Common myeloid progenitor, CD34-positive (primary cell): ENCODE data around the gene LRRC3B. TPM values are rescaled to one million over a fixed set of nuclear protein-coding genes. Genes with fewer than 3 reads are reported as not detected.
A peak's percentile ranks its signal among the peaks of the same experiment; 100 is the strongest.

Experiments
- CTCF ChIA-PET: fragments of 350-600 bp; sonication (Branson Sonifier 250); formaldehyde crosslinking; loops from one replicate; lab custom pipeline; 2021; ENCODE audit warnings: antibody characterized with exemption; lab: Charles Lee
- POLR2A ChIA-PET: fragments of 350-600 bp; sonication (Branson Sonifier 250); formaldehyde crosslinking; loops from one replicate; lab custom pipeline; 2021; ENCODE audit warnings: antibody characterized with exemption; lab: Charles Lee
- DNase-seq, 3 donors: peaks; one replicate each; pipeline versions ENCODE4 v3.0.0 to v3.0.0-alpha.2; 2013
- H3K27ac ChIP-seq, 2 experiments: 1 replicate in 1 of 2; 2 replicates in 1 of 2; pipeline ENCODE4 v1.7.0; 2013; ENCODE audit warnings: inconsistent platforms in 2 of 2, low read length in 2 of 2, mild to moderate bottlenecking in 2 of 2, low read depth in 1 of 2, moderate library complexity in 1 of 2; ENCODE audit not compliant: severe bottlenecking in 2 of 2, insufficient read depth in 1 of 2, poor library complexity in 1 of 2
- H3K27me3 ChIP-seq, 5 experiments: replicated peaks in 2 of 5; 1 replicate in 3 of 5; 2 replicates in 2 of 5; pipeline versions ENCODE4 v1.6.1 to v1.7.0; 2013; ENCODE audit warnings: low read length in 4 of 5, mild to moderate bottlenecking in 2 of 5, moderate library complexity in 2 of 5, inconsistent platforms in 1 of 5; ENCODE audit not compliant: insufficient read depth in 5 of 5, control insufficient read depth in 4 of 5
- H3K36me3 ChIP-seq, 4 experiments: 1 replicate in 2 of 4; 2 replicates in 2 of 4; pipeline versions ENCODE4 v1.6.1 to v1.7.0; 2013; ENCODE audit warnings: low read length in 3 of 4, control low read depth in 1 of 4, mild to moderate bottlenecking in 1 of 4; ENCODE audit not compliant: control insufficient read depth in 4 of 4, insufficient read depth in 4 of 4
- H3K4me1 ChIP-seq, 4 experiments: 1 replicate in 3 of 4; 2 replicates in 1 of 4; pipeline versions ENCODE4 v1.6.1 to v1.7.1; 2013; ENCODE audit warnings: low read length in 3 of 4, mild to moderate bottlenecking in 3 of 4, control low read depth in 1 of 4, inconsistent platforms in 1 of 4, moderate library complexity in 1 of 4; ENCODE audit not compliant: control insufficient read depth in 4 of 4, insufficient read depth in 4 of 4; ENCODE audit errors: control extremely low read depth in 1 of 4
- H3K4me3 ChIP-seq, 7 experiments: 1 replicate in 4 of 7; 2 replicates in 3 of 7; pipeline versions ENCODE4 v1.5.1 to v1.7.0; 2013; ENCODE audit warnings: mild to moderate bottlenecking in 7 of 7, low read length in 6 of 7, moderate library complexity in 6 of 7, inconsistent platforms in 2 of 7, low read depth in 2 of 7, control low read depth in 1 of 7; ENCODE audit not compliant: insufficient read depth in 4 of 7, control insufficient read depth in 1 of 7; ENCODE audit errors: extremely low read depth in 1 of 7
- H3K9me3 ChIP-seq, 5 experiments: 1 replicate in 4 of 5; 2 replicates in 1 of 5; pipeline versions ENCODE4 v1.6.1 to v1.7.1; 2013; ENCODE audit warnings: low read length in 4 of 5, mild to moderate bottlenecking in 2 of 5, inconsistent platforms in 1 of 5, low read depth in 1 of 5, moderate library complexity in 1 of 5; ENCODE audit not compliant: control insufficient read depth in 4 of 5, insufficient read depth in 2 of 5; ENCODE audit errors: control extremely low read depth in 1 of 5
- WGBS: methylation state at CpG from one replicate; pipeline ENCODE4 v1.1.5; 2013; ENCODE audit not compliant: insufficient coverage; 5-methylcytosine and 5-hydroxymethylcytosine counted together
- polyA plus RNA-seq: library from polyadenylated mRNA; unstranded; fragments of 120-200 nt; gene quantifications from one replicate; pipeline ENCODE4 v1.2.1, GENCODE V29; 2013

The LRRC3B gene
- polyA plus RNA-seq = not detected

- ChIA-PET CTCF (no interaction called here), POLR2A (no interaction called here)
- H3K4me3 ChIP-seq = peak within 1 kb of the TSS in 3 of 7 experiments; percentile 37 to 51 (median 46)
- H3K36me3 ChIP-seq = no peaks in the 10 kb centered on the region
- H3K27me3 ChIP-seq = peaks cover 11 to 70% (median 35%) of the 10 kb centered on the region in 5 experiments
- peak in 1 of 3 donors; percentile 5 for DNase-seq
- H3K4me1 ChIP-seq = peaks cover 0 to 7% (median 6%) of the 10 kb centered on the region in 4 experiments
- WGBS = 2% methylated on average over 65 of the region's 72 CpGs
- no peak within 1 kb of the TSS for H3K27ac ChIP-seq
- no peaks in the 10 kb centered on the region for H3K9me3 ChIP-seq
Measured at GRCh38 chr3:26622621-26623418, at the start of gene LRRC3B. Gene LRRC3B, plus strand, starts transcription at chr3:26622772. Its CDS starts 86,901 bp downstream, at chr3:26709673.

- ChIA-PET POLR2A (no interaction called here), CTCF (no interaction called here)
- no peak overlapping the region for H3K4me3 ChIP-seq
- H3K27ac ChIP-seq = no peak overlapping the region
- no peaks in the 10 kb centered on the region for H3K27me3 ChIP-seq
- no peaks in the 10 kb centered on the region for H3K4me1 ChIP-seq
- no peak for DNase-seq
- no peaks in the 10 kb centered on the region for H3K36me3 ChIP-seq
- H3K9me3 ChIP-seq = peaks cover 0 to 2% (median 0%) of the 10 kb centered on the region in 5 experiments
Measured at GRCh38 chr3:26574766-26575165, 47.8 kb upstream of the LRRC3B start.

- POLR2A ChIA-PET = no interaction called here
- no peak for DNase-seq
- Histone ChIP-seq H3K27me3 (no peaks in the 10 kb centered on the region), H3K27ac (no peak overlapping the region), H3K36me3 (no peaks in the 10 kb centered on the region), H3K4me1 (no peaks in the 10 kb centered on the region), H3K9me3 (no peaks in the 10 kb centered on the region), H3K4me3 (no peak overlapping the region)
- WGBS = no CpG with 5 or more reads among the region's 1 CpG
- CTCF ChIA-PET = no interaction called here
Measured at GRCh38 chr3:26579116-26579515, 43.5 kb upstream of the LRRC3B start.

GRCh38 chr3:26587571-26587970 is 35.0 kb upstream of the LRRC3B start:
- Histone ChIP-seq H3K36me3 (no peaks in the 10 kb centered on the region), H3K27ac (no peak overlapping the region), H3K4me1 (no peaks in the 10 kb centered on the region), H3K4me3 (no peak overlapping the region), H3K9me3 (no peaks in the 10 kb centered on the region), H3K27me3 (no peaks in the 10 kb centered on the region)
- WGBS = 98% methylated on average over 4 of the region's 4 CpGs
- ChIA-PET POLR2A (no interaction called here), CTCF (no interaction called here)
- DNase-seq = no peak

GRCh38 chr3:26588931-26589330 is 33.6 kb upstream of the LRRC3B start:
- Histone ChIP-seq H3K27ac (no peak overlapping the region), H3K4me1 (no peaks in the 10 kb centered on the region), H3K4me3 (no peak overlapping the region), H3K36me3 (no peaks in the 10 kb centered on the region), H3K27me3 (no peaks in the 10 kb centered on the region), H3K9me3 (no peaks in the 10 kb centered on the region)
- POLR2A ChIA-PET = no interaction called here
- CTCF ChIA-PET = no interaction called here
- WGBS = no CpG with 5 or more reads among the region's 2 CpGs
- no peak for DNase-seq

GRCh38 chr3:26589678-26590077 is 32.9 kb upstream of the LRRC3B start:
- ChIA-PET POLR2A (no interaction called here), CTCF (no interaction called here)
- no CpG with 5 or more reads among the region's 1 CpG for WGBS
- H3K27ac ChIP-seq = no peak overlapping the region
- peaks cover 0 to under 1% (median 0%) of the 10 kb centered on the region in 5 experiments for H3K9me3 ChIP-seq
- no peaks in the 10 kb centered on the region for H3K4me1 ChIP-seq
- no peaks in the 10 kb centered on the region for H3K27me3 ChIP-seq
- no peaks in the 10 kb centered on the region for H3K36me3 ChIP-seq
- no peak for DNase-seq
- H3K4me3 ChIP-seq = no peak overlapping the region

- Histone ChIP-seq H3K9me3 (peaks cover 0 to 1% (median 0%) of the 10 kb centered on the region in 5 experiments), H3K36me3 (no peaks in the 10 kb centered on the region), H3K27ac (no peak overlapping the region), H3K4me1 (no peaks in the 10 kb centered on the region), H3K4me3 (no peak overlapping the region), H3K27me3 (no peaks in the 10 kb centered on the region)
- POLR2A ChIA-PET = no interaction called here
- WGBS = 85% methylated on average over 2 of the region's 5 CpGs
- peak in 1 of 3 donors; percentile 0 for DNase-seq
- CTCF ChIA-PET = no interaction called here
Measured at GRCh38 chr3:26590919-26591484, 31.6 kb upstream of the LRRC3B start.
